ENCODE results near the gene LRMDA. TPM values are rescaled to one million over a fixed set of nuclear protein-coding genes. Genes with fewer than 3 reads are reported as not detected.

Gene LRMDA
- total RNA-seq, 1 donor from 2014 or later = 19.4 TPM

- no peak overlapping the region for H3K27ac Mint-ChIP-seq (ENCODE audit: unreplicated experiment)
- H3K36me3 Mint-ChIP-seq (ENCODE audit: low read depth, unreplicated experiment) = no peaks in the 10 kb centered on the region
- TF ChIP-seq, protein P1, sequence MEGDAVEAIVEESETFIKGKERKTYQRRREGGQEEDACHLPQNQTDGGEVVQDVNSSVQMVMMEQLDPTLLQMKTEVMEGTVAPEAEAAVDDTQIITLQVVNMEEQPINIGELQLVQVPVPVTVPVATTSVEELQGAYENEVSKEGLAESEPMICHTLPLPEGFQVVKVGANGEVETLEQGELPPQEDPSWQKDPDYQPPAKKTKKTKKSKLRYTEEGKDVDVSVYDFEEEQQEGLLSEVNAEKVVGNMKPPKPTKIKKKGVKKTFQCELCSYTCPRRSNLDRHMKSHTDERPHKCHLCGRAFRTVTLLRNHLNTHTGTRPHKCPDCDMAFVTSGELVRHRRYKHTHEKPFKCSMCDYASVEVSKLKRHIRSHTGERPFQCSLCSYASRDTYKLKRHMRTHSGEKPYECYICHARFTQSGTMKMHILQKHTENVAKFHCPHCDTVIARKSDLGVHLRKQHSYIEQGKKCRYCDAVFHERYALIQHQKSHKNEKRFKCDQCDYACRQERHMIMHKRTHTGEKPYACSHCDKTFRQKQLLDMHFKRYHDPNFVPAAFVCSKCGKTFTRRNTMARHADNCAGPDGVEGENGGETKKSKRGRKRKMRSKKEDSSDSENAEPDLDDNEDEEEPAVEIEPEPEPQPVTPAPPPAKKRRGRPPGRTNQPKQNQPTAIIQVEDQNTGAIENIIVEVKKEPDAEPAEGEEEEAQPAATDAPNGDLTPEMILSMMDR (IDR thresholded peaks at IDR 0.05; ENCODE audit: unreplicated experiment) = no peak
- DNase-seq (ENCODE audit: low spot score) = no peak
- no peak overlapping the region for H3K4me3 Mint-ChIP-seq (ENCODE audit: unreplicated experiment)
- peaks cover 5% of the 10 kb centered on the region for H3K4me1 Mint-ChIP-seq (ENCODE audit: unreplicated experiment)
- peaks cover 2% of the 10 kb centered on the region for H3K27me3 Mint-ChIP-seq (ENCODE audit: unreplicated experiment)
- H3K9me3 Mint-ChIP-seq (ENCODE audit: unreplicated experiment) = no peaks in the 10 kb centered on the region
Measured at GRCh38 chr10:76416642-76417041, 985.2 kb downstream of the LRMDA start.

DNA sequence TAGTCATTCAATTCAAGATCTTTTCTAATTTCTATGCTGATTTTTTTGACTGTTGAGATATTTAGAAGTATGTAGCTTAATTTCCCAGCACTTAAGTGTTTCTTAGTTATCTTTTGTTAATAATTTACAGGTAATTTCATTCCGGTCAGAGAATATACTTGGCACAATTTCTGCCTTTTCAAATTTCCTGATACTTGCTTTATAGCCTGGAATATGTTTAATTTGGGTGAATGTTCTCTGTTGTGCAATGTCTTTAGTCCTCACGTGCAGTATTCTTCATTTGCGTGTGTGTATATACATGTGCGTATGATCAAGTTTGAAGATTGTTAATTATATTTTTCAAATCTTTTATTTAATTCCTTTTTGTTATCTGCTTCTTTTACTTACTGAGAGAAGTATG, 989.3 kb downstream of the LRMDA start:
- DNase-seq (ENCODE audit: low spot score) = no peak
- no peaks in the 10 kb centered on the region for H3K27me3 Mint-ChIP-seq (ENCODE audit: unreplicated experiment)
- TF ChIP-seq, protein P1 (IDR thresholded peaks at IDR 0.05; ENCODE audit: unreplicated experiment) = no peak
- H3K4me1 Mint-ChIP-seq (ENCODE audit: unreplicated experiment) = no peaks in the 10 kb centered on the region
- H3K36me3 Mint-ChIP-seq (ENCODE audit: low read depth, unreplicated experiment) = no peaks in the 10 kb centered on the region
- no peak overlapping the region for H3K4me3 Mint-ChIP-seq (ENCODE audit: unreplicated experiment)
- no peak overlapping the region for H3K27ac Mint-ChIP-seq (ENCODE audit: unreplicated experiment)
- H3K9me3 Mint-ChIP-seq (ENCODE audit: unreplicated experiment) = no peaks in the 10 kb centered on the region

DNA sequence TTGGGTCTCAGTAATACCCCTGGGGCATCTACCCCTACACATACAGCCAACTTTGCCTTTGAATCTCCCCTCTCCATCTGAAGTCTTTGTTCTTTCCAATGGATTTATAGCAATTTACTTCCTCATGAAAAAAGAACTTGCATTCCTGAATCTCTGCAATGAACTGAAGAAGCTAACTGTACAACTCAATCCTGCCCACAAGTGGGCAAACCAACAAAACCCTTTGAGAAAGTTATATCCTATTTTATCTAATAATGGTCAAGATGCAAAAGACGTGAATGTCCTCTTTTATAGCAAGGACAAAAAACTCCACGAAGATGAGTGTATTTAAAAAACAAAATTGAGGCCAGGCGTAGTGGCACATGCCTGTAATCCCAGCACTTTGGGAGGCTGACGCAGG, 991.3 kb downstream of the LRMDA start:
- Mint-ChIP-seq H3K4me3 (ENCODE audit: unreplicated experiment) (no peak overlapping the region), H3K36me3 (ENCODE audit: low read depth, unreplicated experiment) (no peaks in the 10 kb centered on the region), H3K9me3 (ENCODE audit: unreplicated experiment) (no peaks in the 10 kb centered on the region), H3K27me3 (ENCODE audit: unreplicated experiment) (no peaks in the 10 kb centered on the region), H3K4me1 (ENCODE audit: unreplicated experiment) (no peaks in the 10 kb centered on the region), H3K27ac (ENCODE audit: unreplicated experiment) (no peak overlapping the region)
- no peak for DNase-seq (ENCODE audit: low spot score)
- TF ChIP-seq, protein P1 (IDR thresholded peaks at IDR 0.05; ENCODE audit: unreplicated experiment) = no peak

DNA sequence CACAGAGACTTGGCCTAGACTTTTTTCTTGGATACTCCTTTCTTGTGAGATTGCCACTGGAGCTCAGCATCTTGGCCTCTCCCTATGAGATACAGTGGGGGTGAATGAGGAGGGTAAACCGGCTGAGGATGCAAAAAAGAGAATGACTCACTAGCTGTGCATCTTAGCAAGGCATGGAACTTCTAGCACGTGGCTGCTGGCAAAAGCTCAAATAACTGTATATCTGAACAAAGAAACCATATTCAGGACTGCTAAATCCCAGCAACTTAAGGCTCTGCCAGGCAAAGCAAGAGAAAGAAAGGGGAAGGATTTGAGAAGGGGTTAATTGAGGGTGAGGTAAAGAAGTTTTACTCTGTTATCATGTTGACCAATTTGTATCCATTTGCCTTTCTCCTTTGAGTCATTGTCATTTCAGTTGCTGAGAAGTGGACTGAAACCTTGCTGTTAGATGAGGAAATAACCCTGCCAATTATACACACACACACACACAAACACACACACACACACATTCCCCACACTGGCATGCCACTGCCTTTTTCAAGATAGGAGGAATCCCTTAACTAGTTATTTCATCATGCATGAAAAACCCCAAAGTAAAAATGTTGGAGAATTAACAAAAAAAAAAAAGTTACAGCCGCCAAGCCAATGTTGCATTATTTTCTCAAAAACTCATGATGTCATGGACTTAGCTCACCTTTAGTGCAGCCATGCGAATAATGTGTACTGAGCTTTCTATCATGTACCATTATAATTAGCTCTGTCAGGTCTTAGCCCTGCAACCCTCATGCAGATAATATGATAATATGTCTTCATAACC, 997.3 kb downstream of the LRMDA start:
- no peak overlapping the region for H3K4me3 Mint-ChIP-seq (ENCODE audit: unreplicated experiment)
- TF ChIP-seq, protein P1 (IDR thresholded peaks at IDR 0.05; ENCODE audit: unreplicated experiment) = no peak
- no peaks in the 10 kb centered on the region for H3K9me3 Mint-ChIP-seq (ENCODE audit: unreplicated experiment)
- no peak overlapping the region for H3K27ac Mint-ChIP-seq (ENCODE audit: unreplicated experiment)
- H3K4me1 Mint-ChIP-seq (ENCODE audit: unreplicated experiment) = peaks cover 8% of the 10 kb centered on the region
- DNase-seq (ENCODE audit: low spot score) = no peak
- H3K36me3 Mint-ChIP-seq (ENCODE audit: low read depth, unreplicated experiment) = no peaks in the 10 kb centered on the region
- no peaks in the 10 kb centered on the region for H3K27me3 Mint-ChIP-seq (ENCODE audit: unreplicated experiment)

- no peaks in the 10 kb centered on the region for H3K36me3 Mint-ChIP-seq (ENCODE audit: low read depth, unreplicated experiment)
- no peak for DNase-seq (ENCODE audit: low spot score)
- no peaks in the 10 kb centered on the region for H3K9me3 Mint-ChIP-seq (ENCODE audit: unreplicated experiment)
- H3K4me3 Mint-ChIP-seq (ENCODE audit: unreplicated experiment) = no peak overlapping the region
- H3K4me1 Mint-ChIP-seq (ENCODE audit: unreplicated experiment) = peaks cover 8% of the 10 kb centered on the region
- TF ChIP-seq, protein P1 (IDR thresholded peaks at IDR 0.05; ENCODE audit: unreplicated experiment) = no peak
- H3K27me3 Mint-ChIP-seq (ENCODE audit: unreplicated experiment) = no peaks in the 10 kb centered on the region
- no peak overlapping the region for H3K27ac Mint-ChIP-seq (ENCODE audit: unreplicated experiment)
Measured at GRCh38 chr10:76429368-76430060, 998.1 kb downstream of the LRMDA start.
